Globus pallidus (tissue), 1 donor: ENCODE data around the gene CAMTA1.

ENCODE experiments used
- DNase-seq: peaks from one replicate; pipeline ENCODE4 v3.0.0-alpha.2; 2015; ENCODE audit warnings: low spot score

Gene CAMTA1

DNA sequence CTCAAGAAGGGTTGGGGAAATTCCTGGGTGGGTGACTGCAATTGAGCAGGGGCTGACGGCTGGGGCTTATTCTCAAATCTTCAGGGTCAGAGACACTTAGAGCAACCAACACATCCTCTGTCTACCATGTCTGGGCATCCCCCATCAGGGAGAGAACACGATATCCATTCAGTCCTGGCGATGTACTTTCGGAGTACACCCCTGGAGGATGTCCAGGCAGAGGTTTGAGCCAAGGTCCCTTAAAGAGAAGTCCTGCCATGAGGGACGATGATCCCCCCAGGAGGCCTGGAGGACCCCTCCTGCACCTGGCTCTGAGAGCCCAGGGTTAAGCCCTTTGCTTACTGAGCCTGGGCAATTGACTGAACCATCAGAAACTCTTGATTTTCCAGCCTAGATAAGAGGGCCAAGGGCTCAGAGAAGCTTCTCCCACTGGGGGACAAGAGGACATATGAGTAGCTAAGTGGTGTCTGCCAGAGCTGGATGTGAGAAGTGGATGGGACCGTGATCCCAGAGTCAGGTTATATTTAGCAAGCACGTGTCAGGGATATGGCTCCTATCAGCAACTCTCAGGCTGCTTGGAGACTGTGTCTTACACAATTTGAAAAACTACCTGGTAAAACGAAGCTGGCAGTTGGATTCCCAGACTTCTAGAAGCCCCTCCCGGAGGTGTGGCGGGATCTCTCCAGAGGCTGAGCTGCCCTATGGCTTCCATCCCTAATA, 732.5 kb downstream of the CAMTA1 start:
- no peak for DNase-seq

GRCh38 chr1:7518411-7518810, 733.2 kb downstream of the CAMTA1 start:
- no peak for DNase-seq

DNA sequence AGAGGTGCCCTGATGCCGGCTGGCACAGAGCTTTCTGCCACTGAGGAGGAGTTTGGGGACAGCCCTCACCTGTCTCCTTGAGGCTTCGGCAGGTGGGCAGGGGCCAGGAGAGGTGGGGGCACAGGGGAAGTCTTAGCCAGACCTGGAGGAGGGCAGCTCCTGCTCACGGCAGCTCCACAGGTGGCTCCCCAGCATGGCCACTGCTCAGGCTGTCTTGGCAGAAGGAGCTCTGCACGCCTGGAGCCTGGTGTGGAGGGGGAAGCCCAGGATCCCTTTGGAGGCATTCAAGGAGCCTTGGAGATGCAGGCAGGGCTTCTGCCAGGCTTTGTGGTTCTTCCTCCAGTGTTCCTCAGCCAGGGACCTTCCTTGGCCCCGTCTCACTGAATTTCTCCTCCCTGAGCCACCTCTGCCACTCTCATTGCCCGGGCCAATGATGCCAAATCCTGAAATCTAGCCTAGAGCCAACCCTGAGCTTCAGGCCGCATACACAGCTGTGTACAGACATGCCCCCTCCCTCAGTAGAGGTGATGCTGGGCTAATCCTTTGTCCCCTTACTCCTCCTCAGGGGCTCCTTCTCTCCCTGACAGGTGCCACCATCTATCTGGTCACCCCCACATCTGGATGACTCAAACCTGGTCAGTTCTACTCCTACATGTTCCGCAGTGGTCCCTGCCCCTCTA, 734.1 kb downstream of the CAMTA1 start:
- DNase-seq = no peak

- no peak for DNase-seq
These were observed 734.7 kb downstream of the CAMTA1 start for GRCh38 chr1:7519861-7520395.

DNA sequence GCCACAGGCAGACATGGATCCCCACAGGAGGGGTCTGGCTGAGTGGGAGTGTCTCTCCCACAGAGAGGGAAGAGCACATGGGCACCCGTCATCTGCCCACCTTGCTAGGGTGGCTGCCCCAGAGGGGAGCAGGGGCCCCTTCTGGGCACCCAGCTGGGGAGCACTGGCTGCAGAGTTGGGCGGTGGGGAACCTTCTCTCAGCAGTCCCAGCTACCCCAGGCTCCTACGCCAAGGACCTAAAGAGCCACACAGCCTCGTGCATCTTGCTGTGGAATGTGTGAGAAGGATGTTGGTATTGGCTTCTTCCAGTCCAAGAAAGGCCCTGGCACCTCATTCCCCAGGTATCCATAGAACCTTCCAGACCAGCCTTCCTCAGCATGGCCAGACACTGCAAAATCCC, 735.2 kb downstream of the CAMTA1 start:
- no peak for DNase-seq

- DNase-seq = no peak
These were observed 739.4 kb downstream of the CAMTA1 start for GRCh38 chr1:7524341-7525337.

GRCh38 chr1:7525338-7526063, 740.2 kb downstream of the CAMTA1 start:
- DNase-seq = no peak

GRCh38 chr1:7526196-7526866, 741.1 kb downstream of the CAMTA1 start:
- DNase-seq = no peak

GRCh38 chr1:7526867-7527732, 741.8 kb downstream of the CAMTA1 start:
- no peak for DNase-seq

GRCh38 chr1:7527733-7528045, 742.4 kb downstream of the CAMTA1 start:
- no peak for DNase-seq

DNA sequence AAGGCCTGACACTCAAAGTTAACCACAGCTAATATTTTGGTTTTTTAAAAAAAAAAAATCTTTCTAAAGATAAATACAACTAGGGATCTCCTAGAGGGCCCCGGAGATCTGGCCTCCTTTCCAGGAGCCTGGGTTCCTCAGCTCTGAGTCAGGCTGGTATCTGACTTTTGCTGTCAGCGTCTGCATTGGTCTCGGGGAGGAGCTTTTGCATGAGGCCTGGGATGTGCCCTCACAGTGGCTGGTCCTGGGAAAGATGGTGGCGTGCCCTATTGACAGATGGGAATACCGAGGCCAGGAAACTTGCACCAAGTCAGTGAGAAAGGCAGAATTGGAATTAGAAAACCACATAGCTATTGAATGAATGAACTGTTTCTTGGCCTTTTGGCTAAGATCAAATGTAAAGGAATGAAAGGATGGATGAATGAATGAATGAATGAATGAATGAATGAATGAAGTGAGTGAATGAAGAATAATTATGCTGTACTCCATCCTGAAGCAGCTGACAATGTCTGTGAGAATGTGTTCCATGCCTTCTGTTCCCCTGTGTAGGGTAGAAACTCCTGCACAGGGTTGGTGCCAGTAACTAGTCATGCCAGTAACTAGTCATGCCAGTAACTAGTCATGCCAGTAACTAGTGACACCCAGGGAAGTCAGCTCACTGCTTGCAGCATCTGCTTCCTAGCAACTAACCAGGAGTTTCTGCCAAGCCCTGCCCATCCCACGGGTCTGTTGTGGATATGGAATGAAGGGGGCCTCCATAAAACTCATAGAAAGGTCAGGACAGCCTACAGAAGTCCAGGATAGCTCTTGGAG, 743.3 kb downstream of the CAMTA1 start:
- no peak for DNase-seq

- no peak for DNase-seq
These were observed 744.7 kb downstream of the CAMTA1 start for GRCh38 chr1:7529917-7530316.

GRCh38 chr1:7531562-7532340, 746.5 kb downstream of the CAMTA1 start:
- no peak for DNase-seq

DNA sequence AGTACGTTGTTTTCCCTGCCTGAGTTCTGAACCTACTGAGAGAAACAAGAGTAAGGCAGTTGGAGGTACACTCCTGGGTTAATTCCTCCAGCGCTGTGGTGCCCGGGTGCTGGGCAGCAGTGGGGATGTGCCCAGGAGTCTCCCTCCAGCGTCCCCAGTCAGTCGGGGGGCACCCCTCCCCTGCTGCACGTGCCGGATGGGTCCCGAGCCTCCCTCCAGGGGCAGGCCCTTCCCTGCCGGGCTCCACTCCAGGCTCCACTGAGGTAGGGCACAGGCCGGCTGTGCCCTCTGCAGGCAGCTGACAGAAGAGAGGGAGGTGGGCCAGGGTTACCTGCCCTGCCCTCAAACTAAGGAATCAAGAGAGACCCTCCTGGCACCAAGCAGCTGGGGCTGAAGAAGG, 747.8 kb downstream of the CAMTA1 start:
- DNase-seq = no peak

GRCh38 chr1:7534061-7534825, 749.0 kb downstream of the CAMTA1 start:
- no peak for DNase-seq

- DNase-seq = no peak
These were observed 749.8 kb downstream of the CAMTA1 start for GRCh38 chr1:7535016-7535415.

- no peak for DNase-seq
These were observed 751.0 kb downstream of the CAMTA1 start for GRCh38 chr1:7535934-7536878.
